Esophagus squamous epithelium (tissue), 5 donors: Measurements from ENCODE around the gene NFKBIZ. TPM values are rescaled to one million over a fixed set of nuclear protein-coding genes. Genes with fewer than 3 reads are reported as not detected.

ENCODE experiments used
- DNase-seq: peaks from one replicate; lab custom pipeline; 2025; lab: John Stamatoyannopoulos, UW
- H3K27ac ChIP-seq, 4 donors: fragments of 200-600 bp; sonication (generic); one replicate each; pipeline ENCODE4 v1.5.1; 2016 to 2019; ENCODE audit warnings: mild to moderate bottlenecking in 1 of 4
- H3K27me3 ChIP-seq, 4 donors: fragments of 200-600 bp; sonication (generic); 1 replicate in 3 of 4; 2 replicates in 1 of 4; pipeline versions ENCODE4 v1.5.1 to v1.6.0; 2017 to 2021; ENCODE audit warnings: antibody characterized with exemption in 1 of 4
- H3K36me3 ChIP-seq, 3 donors: fragments of 200-600 bp; sonication (generic); one replicate each; pipeline ENCODE4 v1.5.1; 2016 to 2019
- H3K4me1 ChIP-seq, 3 donors: fragments of 200-600 bp; sonication (generic); one replicate each; pipeline ENCODE4 v1.5.1; 2017 to 2019
- H3K4me3 ChIP-seq, 4 donors: fragments of 200-600 bp; sonication (generic); 1 replicate in 3 of 4; 2 replicates in 1 of 4; pipeline ENCODE4 v1.5.1; 2016 to 2019; ENCODE audit warnings: mild to moderate bottlenecking in 2 of 4, moderate library complexity in 1 of 4
- H3K9me3 ChIP-seq, 3 donors: fragments of 200-600 bp; sonication (generic); one replicate each; pipeline ENCODE4 v1.5.1; 2016 to 2019
- CTCF ChIP-seq, 6 experiments: fragments of 450-650 bp in 4 of 6; fragments of 200-600 bp in 2 of 6; sonication (generic) in 2 of 6; IDR thresholded peaks; one replicate each; pipeline ENCODE4 v1.5.1; 2016 to 2019; ENCODE audit warnings: antibody characterized with exemption in 6 of 6, mild to moderate bottlenecking in 4 of 6, moderate library complexity in 4 of 6
- POLR2A ChIP-seq, 4 donors: fragments of 450-650 bp; IDR thresholded peaks; one replicate each; pipeline ENCODE4 v1.6.1; 2017; ENCODE audit warnings: antibody characterized with exemption in 4 of 4, mild to moderate bottlenecking in 4 of 4, moderate library complexity in 3 of 4
- WGBS, 2 donors: methylation state at CpG; one replicate each; pipeline ENCODE4 v1.1.5; 2018; 5-methylcytosine and 5-hydroxymethylcytosine counted together
- intact Hi-C: fragments of 100-400 bp; cut with DNase I; formaldehyde crosslinking; loops from one replicate; pipeline ENCODE4 v1.15.0; 2022
- total RNA-seq, 4 donors: library from RNA; depleted of rRNA; stranded (reverse); fragments of >200 nt; gene quantifications; one replicate each; pipeline ENCODE4 v1.1.0, GENCODE V29; 2016
- donor health status: DM: yes; HTN: yes; CAD: no.

Gene NFKBIZ
- total RNA-seq = 100 to 1,000 TPM in 1 of 4 donors, 10 to 100 TPM in 3; 19.2 to 108 (median 35.4) TPM

GRCh38 chr3:101848754-101849713 lies at the start of gene NFKBIZ:
TSS of gene NFKBIZ (plus strand) at chr3:101849514. CDS start at chr3:101849629, 115 bp downstream.
- TF ChIP-seq CTCF (IDR thresholded peaks at IDR 0.05) = peak in 1 of 6 experiments; percentile 13
- TF ChIP-seq POLR2A (IDR thresholded peaks at IDR 0.05) = peak in 3 of 4 donors; percentile 79 to 100 (median 98)
- H3K4me1 ChIP-seq = peaks cover 13 to 57% (median 25%) of the 10 kb centered on the region in 3 donors
- 5 to 8% methylated on average over 16 to 21 of the region's 95 CpGs for WGBS, 2 donors
- DNase-seq = peak; percentile 70
- peaks cover 13 to 24% (median 13%) of the 10 kb centered on the region in 3 donors for H3K36me3 ChIP-seq
- intact Hi-C loops = no loop called here
- H3K27ac ChIP-seq = peak within 1 kb of the TSS; percentile 95 to 100 (median 100)
- H3K27me3 ChIP-seq = no peaks in the 10 kb centered on the region
- H3K9me3 ChIP-seq = no peaks in the 10 kb centered on the region
- peak within 1 kb of the TSS; percentile 84 to 98 (median 98) for H3K4me3 ChIP-seq

GRCh38 chr3:101801174-101801573 lies 48.1 kb upstream of the NFKBIZ start:
- WGBS, 2 donors = 69 to 86% methylated on average over 2 to 4 of the region's 4 CpGs
- Histone ChIP-seq H3K9me3 (no peaks in the 10 kb centered on the region), H3K27me3 (no peaks in the 10 kb centered on the region), H3K4me3 (no peak overlapping the region), H3K4me1 (peaks cover 0 to 6% (median 0%) of the 10 kb centered on the region in 3 donors), H3K27ac (no peak overlapping the region), H3K36me3 (peaks cover 0 to 26% (median 6%) of the 10 kb centered on the region in 3 donors)
- intact Hi-C loops = no loop called here
- DNase-seq = no peak
- TF ChIP-seq CTCF (IDR thresholded peaks at IDR 0.05) (no peak), POLR2A (IDR thresholded peaks at IDR 0.05) (no peak)

- no peak for DNase-seq
- H3K27ac ChIP-seq = no peak overlapping the region
- no peak overlapping the region for H3K4me3 ChIP-seq
- no peaks in the 10 kb centered on the region for H3K9me3 ChIP-seq
- intact Hi-C loops = no loop called here
- peaks cover 0 to 26% (median 6%) of the 10 kb centered on the region in 3 donors for H3K36me3 ChIP-seq
- H3K4me1 ChIP-seq = peaks cover 0 to 6% (median 0%) of the 10 kb centered on the region in 3 donors
- WGBS, 2 donors = 56 to 94% methylated on average over 2 of the region's 2 CpGs
- TF ChIP-seq CTCF (IDR thresholded peaks at IDR 0.05) = no peak
- no peak for TF ChIP-seq POLR2A (IDR thresholded peaks at IDR 0.05)
- H3K27me3 ChIP-seq = no peaks in the 10 kb centered on the region
Measured at GRCh38 chr3:101802179-101802578, 47.1 kb upstream of the NFKBIZ start.

GRCh38 chr3:101803173-101803782 lies 46.0 kb upstream of the NFKBIZ start:
- intact Hi-C loops = no loop called here
- WGBS, 2 donors = 74 to 75% methylated on average over 9 of the region's 9 CpGs
- H3K36me3 ChIP-seq = peaks cover 0 to 26% (median 6%) of the 10 kb centered on the region in 3 donors
- no peak overlapping the region for H3K4me3 ChIP-seq
- H3K4me1 ChIP-seq = peaks cover 0 to 6% (median 0%) of the 10 kb centered on the region in 3 donors
- no peaks in the 10 kb centered on the region for H3K9me3 ChIP-seq
- no peak overlapping the region for H3K27ac ChIP-seq
- TF ChIP-seq POLR2A (IDR thresholded peaks at IDR 0.05) = no peak
- TF ChIP-seq CTCF (IDR thresholded peaks at IDR 0.05) = peak; percentile 58 to 87 (median 79)
- H3K27me3 ChIP-seq = no peaks in the 10 kb centered on the region
- no peak for DNase-seq
